Measurements from ENCODE around the gene ZNF813. TPM values are rescaled to one million over a fixed set of nuclear protein-coding genes. Genes with fewer than 3 reads are reported as not detected.
"Not testable (repeated sequence)": the region's sequence is repeated elsewhere in the genome, so short reads cannot be mapped to it uniquely, and the experiment has no call there.

ZNF813 gene
- total and polyA plus RNA-seq, 2 donors (not counting 1 experiment from before 2014, with no cell fraction given), result 1.2 to 10.8 TPM

- H2AFZ ChIP-seq (ENCODE audit: insufficient read depth, low read depth, low read length, poor library complexity, severe bottlenecking); ATAC-seq (ENCODE audit: low read depth); H3K9me3 Mint-ChIP-seq (ENCODE audit: insufficient read depth); H3K36me3 ChIP-seq (replicated peaks in 1 of 2; ENCODE audit: control extremely low read depth in 1 of 2, control insufficient read depth in 1 of 2, extremely low read depth in 1 of 2, insufficient read depth in 2 of 2, low read length in 1 of 2); H4K20me1 ChIP-seq (ENCODE audit: control insufficient read depth, insufficient read depth, low read length, poor library complexity, severe bottlenecking); H3K27ac ChIP-seq (ENCODE audit: low read length in 2 of 2); CTCF ChIA-PET; DNase-seq; POLR2A ChIA-PET: not testable (repeated sequence)
- Mint-ChIP-seq H3K27me3 (peaks cover 11% of the 10 kb centered on the region), H3K4me1 (peaks cover 30% of the 10 kb centered on the region), H3K4me3 (peak overlapping the region; percentile 97), H3K27ac (peak overlapping the region; percentile 73)
- intact Hi-C loops (cut with micrococcal nuclease), result loop anchor here (5.0 kb wide), 1 partner anchor 69 kb away; the partner anchor contains the start of gene ZNF331
- Histone ChIP-seq H3K79me2 (ENCODE audit: control insufficient read depth, insufficient read depth, low read length) (peaks cover 28% of the 10 kb centered on the region), H3K4me2 (replicated peaks; ENCODE audit: low read depth, low read length, poor library complexity, severe bottlenecking) (peak overlapping the region; percentile 86), H3K9ac (ENCODE audit: low read length) (peak overlapping the region; percentile 81), H3K4me3 (ENCODE audit: control extremely low read depth in 1 of 5, extremely low read depth in 1 of 5, insufficient read depth in 1 of 5, low read depth in 2 of 5, low read length in 4 of 5) (peak overlapping the region in 3 of 5 experiments; percentile 73 to 79 (median 79)), H3K9me3 (ENCODE audit: control extremely low read depth in 1 of 3, control insufficient read depth in 2 of 3, insufficient read depth in 1 of 3, low read length in 2 of 3) (peaks cover 4 to 28% (median 5%) of the 10 kb centered on the region in 3 donors), H3K4me1 (ENCODE audit: control insufficient read depth in 2 of 2, insufficient read depth in 2 of 2, low read length in 2 of 2) (peaks cover 6 to 15% of the 10 kb centered on the region in 2 donors), H3K27me3 (replicated peaks in 1 of 4; ENCODE audit: control extremely low read depth in 1 of 4, control insufficient read depth in 3 of 4, insufficient read depth in 4 of 4, low read length in 3 of 4) (peaks cover 0 to 17% (median 4%) of the 10 kb centered on the region in 4 experiments)
- 59% methylated on average over 4 of the region's 8 CpGs for WGBS (ENCODE audit: insufficient coverage)
These were observed 1.1 kb downstream of the ZNF813 start for GRCh38 chr19:53468628-53469027.

GRCh38 chr19:53471916-53472315 is 4.4 kb downstream of the ZNF813 start:
- Histone ChIP-seq H3K27ac (ENCODE audit: low read length in 2 of 2) (no peak overlapping the region), H4K20me1 (ENCODE audit: control insufficient read depth, insufficient read depth, low read length, poor library complexity, severe bottlenecking) (no peaks in the 10 kb centered on the region), H2AFZ (ENCODE audit: insufficient read depth, low read depth, low read length, poor library complexity, severe bottlenecking) (no peak overlapping the region), H3K79me2 (ENCODE audit: control insufficient read depth, insufficient read depth, low read length) (peaks cover 48% of the 10 kb centered on the region), H3K9me3 (ENCODE audit: control extremely low read depth in 1 of 3, control insufficient read depth in 2 of 3, insufficient read depth in 1 of 3, low read length in 2 of 3) (peaks cover 1 to 30% (median 16%) of the 10 kb centered on the region in 3 donors), H3K9ac (ENCODE audit: low read length) (no peak overlapping the region), H3K4me1 (ENCODE audit: control insufficient read depth in 2 of 2, insufficient read depth in 2 of 2, low read length in 2 of 2) (peaks cover 3 to 10% of the 10 kb centered on the region in 2 donors), H3K36me3 (replicated peaks in 1 of 2; ENCODE audit: control extremely low read depth in 1 of 2, control insufficient read depth in 1 of 2, extremely low read depth in 1 of 2, insufficient read depth in 2 of 2, low read length in 1 of 2) (peaks cover 0 to 13% of the 10 kb centered on the region in 2 experiments), H3K4me2 (replicated peaks; ENCODE audit: low read depth, low read length, poor library complexity, severe bottlenecking) (no peak overlapping the region), H3K4me3 (ENCODE audit: control extremely low read depth in 1 of 5, extremely low read depth in 1 of 5, insufficient read depth in 1 of 5, low read depth in 2 of 5, low read length in 4 of 5) (no peak overlapping the region), H3K27me3 (replicated peaks in 1 of 4; ENCODE audit: control extremely low read depth in 1 of 4, control insufficient read depth in 3 of 4, insufficient read depth in 4 of 4, low read length in 3 of 4) (no peaks in the 10 kb centered on the region)
- ATAC-seq (ENCODE audit: low read depth) (no peak), DNase-seq (no peak)
- TF ChIP-seq CTCF (IDR thresholded peaks at IDR 0.05), result no peak
- no peak for TF ChIP-seq EZH2 (IDR thresholded peaks at IDR 0.05; ENCODE audit: borderline replicate concordance, insufficient read depth, low read depth, low read length, poor library complexity, severe bottlenecking)
- H3K4me1 Mint-ChIP-seq, result peaks cover 28% of the 10 kb centered on the region
- 91% methylated on average over 5 of the region's 7 CpGs for WGBS (ENCODE audit: insufficient coverage)
- H3K9me3 Mint-ChIP-seq (ENCODE audit: insufficient read depth), result peaks cover 7% of the 10 kb centered on the region
- POLR2A ChIA-PET, result no interaction called here
- H3K27me3 Mint-ChIP-seq, result no peaks in the 10 kb centered on the region
- CTCF ChIA-PET, result interaction anchor here (0.7 kb wide), 1 partner anchor 48 kb away, joined by 3 read pairs; no protein-coding TSS in a partner anchor
- H3K27ac Mint-ChIP-seq, result no peak overlapping the region
- intact Hi-C loops (cut with micrococcal nuclease), result no loop called here
- no peak overlapping the region for H3K4me3 Mint-ChIP-seq

- CTCF ChIA-PET; H2AFZ ChIP-seq (ENCODE audit: insufficient read depth, low read depth, low read length, poor library complexity, severe bottlenecking); DNase-seq; H3K4me2 ChIP-seq (replicated peaks; ENCODE audit: low read depth, low read length, poor library complexity, severe bottlenecking); intact Hi-C loops (cut with micrococcal nuclease); H4K20me1 ChIP-seq (ENCODE audit: control insufficient read depth, insufficient read depth, low read length, poor library complexity, severe bottlenecking); H3K27ac ChIP-seq (ENCODE audit: low read length in 2 of 2); H3K27me3 ChIP-seq (replicated peaks in 1 of 4; ENCODE audit: control extremely low read depth in 1 of 4, control insufficient read depth in 3 of 4, insufficient read depth in 4 of 4, low read length in 3 of 4); H3K4me1 Mint-ChIP-seq; H3K4me3 Mint-ChIP-seq; H3K9ac ChIP-seq (ENCODE audit: low read length); ATAC-seq (ENCODE audit: low read depth); H3K27ac Mint-ChIP-seq; H3K4me3 ChIP-seq (ENCODE audit: control extremely low read depth in 1 of 5, extremely low read depth in 1 of 5, insufficient read depth in 1 of 5, low read depth in 2 of 5, low read length in 4 of 5); H3K27me3 Mint-ChIP-seq; H3K4me1 ChIP-seq (ENCODE audit: control insufficient read depth in 2 of 2, insufficient read depth in 2 of 2, low read length in 2 of 2); POLR2A ChIA-PET: not testable (repeated sequence)
- Histone ChIP-seq H3K79me2 (ENCODE audit: control insufficient read depth, insufficient read depth, low read length) (peaks cover 51% of the 10 kb centered on the region), H3K36me3 (replicated peaks in 1 of 2; ENCODE audit: control extremely low read depth in 1 of 2, control insufficient read depth in 1 of 2, extremely low read depth in 1 of 2, insufficient read depth in 2 of 2, low read length in 1 of 2) (peaks cover 0 to 30% of the 10 kb centered on the region in 2 experiments), H3K9me3 (ENCODE audit: control extremely low read depth in 1 of 3, control insufficient read depth in 2 of 3, insufficient read depth in 1 of 3, low read length in 2 of 3) (peaks cover 1 to 56% (median 36%) of the 10 kb centered on the region in 3 donors)
- 29% methylated on average over 1 of the region's 1 CpG for WGBS (ENCODE audit: insufficient coverage)
- H3K9me3 Mint-ChIP-seq (ENCODE audit: insufficient read depth), result peaks cover 12% of the 10 kb centered on the region
These were observed 7.3 kb downstream of the ZNF813 start for GRCh38 chr19:53474832-53475231.

Data from B cell (primary cell).